Upper lobe of right lung (tissue), 1 donor: ENCODE data around the gene MYOCOS. TPM values are rescaled to one million over a fixed set of nuclear protein-coding genes. Genes with fewer than 3 reads are reported as not detected.
"Not testable (repeated sequence)": the region's sequence is repeated elsewhere in the genome, so short reads cannot be mapped to it uniquely, and the experiment has no call there.

ENCODE experiments used
- ATAC-seq: fragments of 200-7000 bp; cut with Tn5 transposase; one replicate; pipeline ENCODE4 v1.9.1; 2020; ENCODE audit warnings: mild to moderate bottlenecking, moderate library complexity
- DNase-seq: peaks from one replicate; pipeline ENCODE4 v3.0.0-alpha.2; 2020
- H3K27ac ChIP-seq: fragments of 200-600 bp; one replicate; pipeline ENCODE4 v1.8.0; 2022
- H3K27me3 ChIP-seq: fragments of 200-600 bp; one replicate; pipeline ENCODE4 v1.8.0; 2022; ENCODE audit warnings: mild to moderate bottlenecking
- H3K36me3 ChIP-seq: fragments of 200-600 bp; one replicate; pipeline ENCODE4 v1.8.0; 2022
- H3K4me1 ChIP-seq: fragments of 200-600 bp; one replicate; pipeline ENCODE4 v1.8.0; 2022
- H3K4me3 ChIP-seq: fragments of 200-600 bp; one replicate; pipeline ENCODE4 v1.8.0; 2022; ENCODE audit warnings: mild to moderate bottlenecking
- H3K9me3 ChIP-seq: fragments of 200-600 bp; one replicate; pipeline ENCODE4 v1.8.0; 2022
- CTCF ChIP-seq: fragments of 200-600 bp; IDR thresholded peaks from one replicate; pipeline ENCODE4 v1.8.0; 2022; ENCODE audit warnings: antibody characterized with exemption
- intact Hi-C: fragments of 100-400 bp; cut with DNase I; formaldehyde crosslinking; loops from one replicate; pipeline ENCODE4 v1.11.0; 2022
- total RNA-seq: library from RNA; stranded (reverse); fragmentation: NEBNext Ultra II Directional; extraction: Animal tissue kit (Norgen Biotek cat#: 25700); gene quantifications from one replicate; pipeline ENCODE4 v1.2.1, GENCODE V29; 2021
- donor health status: DM: no; HTN: yes; CAD: no; lungs with severe emphysema.

MYOCOS gene
- total RNA-seq, 1 donor from 2014 or later = not detected

- DNase-seq (no peak), ATAC-seq (peak; percentile 62)
- Histone ChIP-seq H3K4me3 (no peak overlapping the region), H3K4me1 (no peaks in the 10 kb centered on the region), H3K27ac (no peak overlapping the region), H3K36me3 (peaks cover 20% of the 10 kb centered on the region), H3K9me3 (no peaks in the 10 kb centered on the region), H3K27me3 (no peaks in the 10 kb centered on the region)
- TF ChIP-seq CTCF = no peak
- intact Hi-C loops = no loop called here
Measured at GRCh38 chr1:171597203-171597602, 24.8 kb upstream of the MYOCOS start.

GRCh38 chr1:171600310-171600709 is 21.7 kb upstream of the MYOCOS start:
- H3K27ac ChIP-seq, H3K4me1 ChIP-seq, DNase-seq, H3K36me3 ChIP-seq, H3K27me3 ChIP-seq, ATAC-seq, H3K9me3 ChIP-seq, intact Hi-C loops, H3K4me3 ChIP-seq: not testable (repeated sequence)

GRCh38 chr1:171600862-171601261 is 21.2 kb upstream of the MYOCOS start:
- Histone ChIP-seq H3K4me1 (no peaks in the 10 kb centered on the region), H3K36me3 (no peaks in the 10 kb centered on the region), H3K4me3 (no peak overlapping the region), H3K27ac (no peak overlapping the region), H3K9me3 (no peaks in the 10 kb centered on the region), H3K27me3 (no peaks in the 10 kb centered on the region)
- ATAC-seq (no peak), DNase-seq (no peak)
- intact Hi-C loops = no loop called here
- TF ChIP-seq CTCF = no peak

GRCh38 chr1:171603042-171603441 is 19.0 kb upstream of the MYOCOS start:
- H3K27ac ChIP-seq, H3K4me1 ChIP-seq, H3K27me3 ChIP-seq, H3K36me3 ChIP-seq, DNase-seq, intact Hi-C loops, H3K4me3 ChIP-seq, ATAC-seq, H3K9me3 ChIP-seq: not testable (repeated sequence)

- intact Hi-C loops = no loop called here
- no peaks in the 10 kb centered on the region for H3K9me3 ChIP-seq
- DNase-seq (no peak), ATAC-seq (no peak)
- no peak overlapping the region for H3K27ac ChIP-seq
- no peaks in the 10 kb centered on the region for H3K36me3 ChIP-seq
- H3K4me3 ChIP-seq = no peak overlapping the region
- no peak for TF ChIP-seq CTCF
- H3K27me3 ChIP-seq = no peaks in the 10 kb centered on the region
- H3K4me1 ChIP-seq = no peaks in the 10 kb centered on the region
Measured at GRCh38 chr1:171606402-171606941, 15.6 kb upstream of the MYOCOS start.

GRCh38 chr1:171610385-171610784 is 11.7 kb upstream of the MYOCOS start:
- DNase-seq (no peak), ATAC-seq (peak; percentile 41)

More at GRCh38 chr1:171610385-171610784, 11.7 kb upstream of the MYOCOS start:
- intact Hi-C loops = no loop called here
- TF ChIP-seq CTCF = no peak
- no peak overlapping the region for H3K27ac ChIP-seq
- H3K4me1 ChIP-seq = no peaks in the 10 kb centered on the region
- no peaks in the 10 kb centered on the region for H3K27me3 ChIP-seq
- H3K9me3 ChIP-seq = no peaks in the 10 kb centered on the region
- no peak overlapping the region for H3K4me3 ChIP-seq
- no peaks in the 10 kb centered on the region for H3K36me3 ChIP-seq
